HK-2 (cell line): Measurements from ENCODE around the gene GMCL2.
"Not testable (repeated sequence)": the region's sequence is repeated elsewhere in the genome, so short reads cannot be mapped to it uniquely, and the experiment has no call there.

Source experiments
- DNase-seq: peaks from one replicate; pipeline ENCODE4 v3.0.0-alpha.2; 2018; ENCODE audit not compliant: unreplicated experiment

GMCL2 gene, protein sequence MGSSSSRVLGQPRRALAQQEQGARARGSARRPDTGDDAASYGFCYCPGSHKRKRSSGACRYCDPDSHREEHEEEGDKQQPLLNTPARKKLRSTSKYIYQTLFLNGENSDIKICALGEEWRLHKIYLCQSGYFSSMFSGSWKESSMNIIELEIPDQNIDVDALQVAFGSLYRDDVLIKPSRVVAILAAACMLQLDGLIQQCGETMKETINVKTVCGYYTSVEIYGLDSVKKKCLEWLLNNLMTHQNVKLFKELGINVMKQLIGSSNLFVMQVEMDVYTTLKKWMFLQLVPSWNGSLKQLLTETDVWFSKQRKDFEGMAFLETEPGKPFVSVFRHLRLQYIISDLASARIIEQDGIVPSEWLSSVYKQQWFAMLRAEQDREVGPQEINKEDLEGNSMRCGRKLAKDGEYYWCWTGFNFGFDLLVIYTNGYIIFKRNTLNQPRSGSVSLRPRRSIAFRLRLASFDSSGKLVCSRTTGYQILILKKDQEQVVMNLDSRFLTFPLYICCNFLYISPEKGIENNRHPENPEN

DNA sequence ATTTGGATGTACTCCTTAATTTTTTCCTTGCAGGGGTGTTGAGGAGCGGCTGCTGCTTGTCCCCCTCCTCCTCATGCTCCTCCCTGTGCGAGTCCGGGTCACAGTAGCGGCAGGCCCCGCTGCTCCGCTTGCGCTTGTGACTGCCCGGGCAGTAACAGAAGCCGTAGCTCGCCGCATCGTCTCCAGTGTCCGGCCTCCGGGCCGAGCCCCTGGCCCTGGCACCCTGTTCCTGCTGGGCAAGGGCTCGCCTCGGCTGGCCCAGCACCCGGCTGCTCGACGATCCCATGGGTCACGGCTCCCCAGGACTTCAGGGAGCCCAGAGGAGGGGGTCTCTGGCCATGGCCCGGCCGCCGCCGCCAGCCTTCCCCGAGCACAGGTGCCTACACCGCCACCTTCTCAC lies at the start of gene GMCL2:
Gene GMCL2, minus strand, starts transcription at position 358 of the 400 bp plus-strand sequence. Its CDS starts 72 bp downstream, at position 286.
- no peak for DNase-seq

DNA sequence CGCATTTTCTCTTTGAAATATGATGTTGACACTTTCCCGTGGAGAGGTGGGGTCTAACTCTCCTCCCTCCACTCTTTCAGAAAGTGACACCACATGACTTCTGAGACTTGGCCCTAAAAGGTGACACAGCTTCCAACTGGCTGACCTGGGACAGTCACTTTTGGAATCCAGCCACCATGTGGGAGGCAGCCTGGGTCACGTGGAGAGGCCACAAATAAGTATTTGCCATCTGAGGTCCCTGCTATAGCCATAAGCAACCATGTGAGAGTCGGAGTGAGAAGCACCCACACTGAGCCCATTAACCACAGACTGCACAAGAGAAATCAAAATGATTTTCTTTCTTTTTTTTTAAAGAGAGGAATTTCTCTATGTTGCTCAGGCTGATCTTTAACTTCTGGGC lies 49.5 kb upstream of the GMCL2 start:
- no peak for DNase-seq

DNA sequence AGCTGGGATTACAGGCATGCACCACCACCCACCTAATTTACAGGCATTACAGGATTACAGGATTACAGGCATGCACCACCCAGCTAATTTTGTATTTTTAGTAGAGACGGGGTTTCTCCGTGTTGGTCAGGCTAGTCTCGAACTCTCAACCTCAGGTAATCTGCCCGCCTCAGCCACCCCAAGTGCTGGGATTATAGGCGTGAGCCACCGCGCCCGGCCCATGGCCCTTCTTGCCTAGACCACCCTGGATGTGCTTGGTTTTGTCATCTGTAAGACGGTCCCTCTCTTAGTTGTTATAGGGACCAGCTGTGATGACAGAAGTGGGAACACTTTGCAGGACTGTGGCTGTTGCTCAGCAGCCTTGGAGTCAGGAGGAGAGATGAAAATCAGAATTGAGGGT lies 49.0 kb upstream of the GMCL2 start:
- DNase-seq: no peak

DNA sequence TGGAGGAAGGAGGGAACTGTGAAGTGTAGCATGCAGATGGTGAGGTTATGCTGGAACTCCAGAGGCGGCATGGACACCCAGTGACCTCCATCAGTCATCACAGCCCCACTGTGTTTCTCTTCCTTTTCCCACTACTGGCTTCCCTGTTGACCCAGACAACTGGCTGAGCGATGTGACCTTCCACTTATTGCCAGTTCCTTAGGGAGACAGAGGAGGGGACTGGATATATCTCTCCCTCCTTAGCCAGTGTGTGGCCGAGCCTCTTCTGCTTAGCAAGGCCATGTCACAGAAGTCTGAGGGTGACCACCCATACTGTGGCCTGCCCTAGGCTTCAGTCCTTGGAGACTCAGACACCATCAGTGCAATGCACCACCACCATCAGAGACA lies 48.4 kb upstream of the GMCL2 start:
- DNase-seq: no peak

GRCh38 chr5:178234750-178235587 lies 47.8 kb upstream of the GMCL2 start:
- peak; percentile 27 for DNase-seq

GRCh38 chr5:178234121-178234749 lies 47.1 kb upstream of the GMCL2 start:
- no peak for DNase-seq

- no peak for DNase-seq
Measured at GRCh38 chr5:178232920-178233429, 45.8 kb upstream of the GMCL2 start.

DNA sequence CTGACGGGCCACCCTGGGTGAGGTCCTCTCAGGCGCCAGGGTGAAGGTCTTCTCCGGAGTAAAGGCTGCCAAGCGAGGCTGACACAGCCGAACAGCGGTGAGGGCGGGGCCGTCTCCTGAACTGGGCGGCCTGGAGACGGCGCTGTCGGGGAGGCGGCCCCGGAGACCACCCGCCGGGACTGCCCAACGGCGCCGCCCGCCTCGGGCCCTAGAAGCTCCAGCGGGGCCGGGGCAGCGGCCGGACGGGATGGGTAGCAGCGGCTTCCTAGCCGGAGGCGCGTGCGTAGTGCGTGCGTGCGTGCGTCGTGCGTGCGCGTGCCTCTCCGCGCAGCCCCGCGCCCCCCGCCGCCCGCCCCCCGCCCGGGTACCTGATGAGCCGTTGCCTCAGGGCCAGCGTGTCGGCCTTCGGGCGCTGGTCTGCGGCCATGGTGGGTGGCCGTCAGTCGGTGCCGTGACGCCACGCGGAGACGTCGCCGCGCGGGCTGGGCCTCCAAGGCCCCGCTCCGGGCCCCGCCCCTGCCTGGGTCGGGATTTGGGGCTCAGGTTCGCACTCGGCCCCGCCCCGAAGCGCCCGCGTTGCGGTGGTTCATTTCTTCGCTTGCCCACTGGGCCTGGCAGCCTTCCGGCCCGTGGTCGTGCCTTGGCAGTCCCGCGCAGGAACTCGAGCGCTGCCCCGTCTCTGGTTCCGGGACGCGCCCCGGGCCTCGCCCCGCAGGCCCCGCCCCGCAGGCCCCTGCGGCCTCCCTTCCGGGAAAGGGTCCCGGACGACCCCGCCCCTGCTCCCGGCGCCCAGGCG lies 45.2 kb upstream of the GMCL2 start, which contains the start of gene PHYKPL:
Gene PHYKPL, minus strand, starts transcription at position 679 of the 796 bp plus-strand sequence. Its CDS starts 252 bp downstream, at position 427.
- DNase-seq: peak; percentile 64

GRCh38 chr5:178231539-178232123 lies 44.5 kb upstream of the GMCL2 start:
- no peak for DNase-seq

- no peak for DNase-seq
Measured at GRCh38 chr5:178230879-178231538, 43.8 kb upstream of the GMCL2 start.

- no peak for DNase-seq
Measured at GRCh38 chr5:178229861-178230260, 42.7 kb upstream of the GMCL2 start.

GRCh38 chr5:178229111-178229510 lies 41.9 kb upstream of the GMCL2 start:
- not testable (repeated sequence) for DNase-seq

DNA sequence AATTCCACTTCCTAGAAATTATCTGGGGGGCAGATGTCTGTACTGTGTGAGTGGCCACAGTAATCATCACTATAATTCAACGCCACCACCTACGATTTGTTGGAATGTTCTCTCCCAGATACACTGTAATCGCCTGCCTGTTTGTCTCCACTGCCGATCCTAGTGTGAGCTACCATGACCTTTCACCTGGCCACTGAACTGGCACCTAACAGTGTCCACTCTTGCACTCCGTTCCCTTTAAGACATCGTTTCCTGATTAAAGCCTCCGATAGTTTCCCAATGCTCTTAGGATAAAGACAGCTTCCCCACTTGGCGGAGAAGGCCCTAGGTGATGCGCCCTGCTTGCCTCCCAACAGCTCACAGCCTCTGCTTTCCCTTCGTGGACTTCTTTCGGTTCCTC lies 41.4 kb upstream of the GMCL2 start:
- no peak for DNase-seq

DNA sequence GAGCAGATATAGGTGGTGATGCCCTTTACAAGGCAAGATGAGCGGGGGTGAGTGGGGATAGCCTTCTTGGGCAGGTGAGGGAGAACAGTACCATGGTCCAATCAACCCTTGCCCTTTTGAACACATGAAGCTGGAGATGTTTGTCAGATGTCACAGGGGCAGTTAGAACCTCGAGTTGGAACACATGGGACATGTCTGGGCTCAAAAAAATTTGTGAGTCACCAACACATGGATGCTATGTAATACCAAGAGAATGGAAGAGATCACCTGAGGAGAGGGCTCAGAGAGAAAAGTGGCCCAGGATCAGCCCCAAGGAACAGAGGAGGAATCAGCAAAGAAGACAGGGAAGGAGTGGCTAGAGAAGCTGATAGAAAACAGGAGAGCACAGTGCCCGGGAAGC lies 40.8 kb upstream of the GMCL2 start:
- DNase-seq: no peak

GRCh38 chr5:178227138-178227659 lies 40.0 kb upstream of the GMCL2 start:
- no peak for DNase-seq

- DNase-seq: no peak
Measured at GRCh38 chr5:178225174-178225573, 38.0 kb upstream of the GMCL2 start.

GRCh38 chr5:178224403-178224802 lies 37.2 kb upstream of the GMCL2 start:
- no peak for DNase-seq

- no peak for DNase-seq
Measured at GRCh38 chr5:178223828-178224335, 36.7 kb upstream of the GMCL2 start.

DNA sequence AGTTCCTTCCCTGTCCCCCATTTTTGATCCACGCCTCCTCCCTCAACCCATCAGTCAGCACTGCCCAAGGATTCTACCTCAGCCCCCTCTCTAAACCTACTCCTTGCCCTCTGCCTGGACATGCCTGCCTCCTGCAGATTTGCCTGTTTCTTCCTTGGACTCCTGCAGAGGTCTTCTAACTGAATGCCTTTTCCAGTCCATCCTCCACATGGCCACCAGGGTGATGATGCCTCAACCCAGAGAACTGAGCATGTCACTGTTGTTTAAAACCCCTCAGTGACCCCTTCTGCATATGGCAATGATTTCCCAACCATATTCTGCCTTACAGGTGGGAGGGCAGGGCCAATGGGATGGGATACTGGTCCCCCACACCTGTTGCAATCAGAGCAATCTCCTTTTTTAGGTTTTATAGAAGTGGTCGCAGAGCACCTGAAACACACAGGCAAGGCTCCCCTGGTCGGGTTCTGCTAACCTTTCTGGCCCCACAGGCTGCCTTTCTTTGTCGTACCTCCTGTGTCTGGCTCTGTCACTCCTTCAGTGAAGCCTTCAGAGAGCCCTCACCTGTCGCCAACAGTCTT lies 36.1 kb upstream of the GMCL2 start:
- no peak for DNase-seq
